Choroid plexus epithelial cell (primary cell): ENCODE measurements around the gene TMBIM1.

ENCODE experiments used
- DNase-seq: peaks from one replicate; pipeline ENCODE4 v3.0.0-alpha.2; 2010; ENCODE audit warnings: low read depth
- H3K4me3 ChIP-seq: 2 replicates; pipeline ENCODE4 v1.5.1; 2011; ENCODE audit warnings: low read depth, mild to moderate bottlenecking, control low read depth, low read length, moderate library complexity
- CTCF ChIP-seq: conservative IDR thresholded peaks from 2 replicates; pipeline ENCODE4 v1.5.1; 2011; ENCODE audit warnings: low read depth, mild to moderate bottlenecking, control low read depth, inconsistent platforms, low read length, moderate library complexity

Gene TMBIM1

GRCh38 chr2:218307415-218308090 is 15.2 kb upstream of the TMBIM1 start:
- TF ChIP-seq CTCF, result no peak
- no peak overlapping the region for H3K4me3 ChIP-seq
- no peak for DNase-seq

- H3K4me3 ChIP-seq, result no peak overlapping the region
- DNase-seq, result no peak
- TF ChIP-seq CTCF, result no peak
Measured at GRCh38 chr2:218306184-218306920, 14.0 kb upstream of the TMBIM1 start.

- no peak for TF ChIP-seq CTCF
- DNase-seq, result no peak
- H3K4me3 ChIP-seq, result no peak overlapping the region
Measured at GRCh38 chr2:218305383-218305782, 13.1 kb upstream of the TMBIM1 start.

GRCh38 chr2:218301176-218301819 is 9.0 kb upstream of the TMBIM1 start:
- H3K4me3 ChIP-seq, result no peak overlapping the region
- peak; percentile 95 for TF ChIP-seq CTCF
- DNase-seq, result peak; percentile 91

GRCh38 chr2:218300141-218300540 is 7.8 kb upstream of the TMBIM1 start:
- no peak overlapping the region for H3K4me3 ChIP-seq
- DNase-seq, result no peak
- no peak for TF ChIP-seq CTCF

- no peak overlapping the region for H3K4me3 ChIP-seq
- DNase-seq, result no peak
- no peak for TF ChIP-seq CTCF
Measured at GRCh38 chr2:218298314-218298875, 6.1 kb upstream of the TMBIM1 start.
